B cell (primary cell): ENCODE results near the gene SOCS3. TPM values are rescaled to one million over a fixed set of nuclear protein-coding genes. Genes with fewer than 3 reads are reported as not detected.

Experiments used
- ATAC-seq: fragments of 200-7000 bp; cut with Tn5 transposase; one replicate; pipeline ENCODE4 v1.10.0; 2021; ENCODE audit warnings: low read depth, mild to moderate bottlenecking, moderate number of reproducible peaks, moderate library complexity
- CTCF ChIA-PET: fragments of 350-600 bp; sonication (Branson Sonifier 250); formaldehyde crosslinking; loops from one replicate; lab custom pipeline; 2021; ENCODE audit warnings: antibody characterized with exemption, inconsistent platforms; lab: Charles Lee
- POLR2A ChIA-PET: fragments of 350-600 bp; sonication (Branson Sonifier 250); formaldehyde crosslinking; loops from one replicate; lab custom pipeline; 2021; ENCODE audit warnings: antibody characterized with exemption; lab: Charles Lee
- DNase-seq: peaks from one replicate; pipeline ENCODE4 v3.0.0; 2013
- H2AFZ ChIP-seq: 2 replicates; pipeline ENCODE4 v1.6.1; 2012; ENCODE audit warnings: mild to moderate bottlenecking, low read depth, low read length; ENCODE audit not compliant: insufficient read depth, poor library complexity, severe bottlenecking
- H3K27ac ChIP-seq, 2 donors: 1 replicate in 1 of 2; 2 replicates in 1 of 2; pipeline ENCODE4 v1.5.1; 2012 to 2013; ENCODE audit warnings: low read length in 2 of 2, mild to moderate bottlenecking in 2 of 2, moderate library complexity in 1 of 2
- H3K27me3 ChIP-seq, 4 experiments: fragments of 200-600 bp in 1 of 4; sonication (generic) in 1 of 4; replicated peaks in 1 of 4; 1 replicate in 2 of 4; 2 replicates in 2 of 4; pipeline versions ENCODE4 v1.6.1 to v1.7.0; 2013 to 2016; ENCODE audit warnings: low read length in 3 of 4, mild to moderate bottlenecking in 2 of 4, mixed read lengths in 1 of 4, moderate library complexity in 1 of 4; ENCODE audit not compliant: insufficient read depth in 4 of 4, control insufficient read depth in 3 of 4; ENCODE audit errors: control extremely low read depth in 1 of 4
- H3K36me3 ChIP-seq, 2 experiments: replicated peaks in 1 of 2; 1 replicate in 1 of 2; 2 replicates in 1 of 2; pipeline versions ENCODE4 v1.6.1 to v1.7.1; 2013; ENCODE audit warnings: low read length in 1 of 2; ENCODE audit not compliant: insufficient read depth in 2 of 2, control insufficient read depth in 1 of 2; ENCODE audit errors: control extremely low read depth in 1 of 2, extremely low read depth in 1 of 2
- H3K4me1 ChIP-seq, 2 donors: fragments of 200-600 bp in 1 of 2; sonication (generic) in 1 of 2; 1 replicate in 1 of 2; 2 replicates in 1 of 2; pipeline versions ENCODE4 v1.5.1 to v1.6.1; 2013 to 2017; ENCODE audit warnings: low read length in 2 of 2; ENCODE audit not compliant: control insufficient read depth in 2 of 2, insufficient read depth in 2 of 2
- H3K4me2 ChIP-seq: replicated peaks from 2 replicates; pipeline ENCODE3; 2012; ENCODE audit warnings: mild to moderate bottlenecking, low read depth, low read length; ENCODE audit not compliant: poor library complexity, severe bottlenecking
- H3K4me3 ChIP-seq, 5 experiments: fragments of 200-600 bp in 1 of 5; sonication (generic) in 1 of 5; 1 replicate in 3 of 5; 2 replicates in 2 of 5; pipeline versions ENCODE4 v1.5.1 to v1.7.0; 2011 to 2016; ENCODE audit warnings: low read length in 4 of 5, mild to moderate bottlenecking in 4 of 5, low read depth in 2 of 5, control low read depth in 1 of 5, moderate library complexity in 1 of 5; ENCODE audit not compliant: insufficient read depth in 1 of 5; ENCODE audit errors: control extremely low read depth in 1 of 5, extremely low read depth in 1 of 5
- H3K79me2 ChIP-seq: fragments of 200-600 bp; sonication (generic); one replicate; pipeline ENCODE4 v1.6.0; 2016; ENCODE audit warnings: low read length; ENCODE audit not compliant: control insufficient read depth, insufficient read depth
- H3K9ac ChIP-seq: fragments of 200-600 bp; sonication (generic); 2 replicates; pipeline ENCODE4 v1.6.1; 2017; ENCODE audit warnings: mild to moderate bottlenecking, low read length, moderate library complexity
- H3K9me3 ChIP-seq, 3 donors: one replicate each; pipeline versions ENCODE4 v1.6.1 to v1.7.1; 2013; ENCODE audit warnings: low read length in 2 of 3; ENCODE audit not compliant: control insufficient read depth in 2 of 3, insufficient read depth in 1 of 3; ENCODE audit errors: control extremely low read depth in 1 of 3
- H4K20me1 ChIP-seq: 2 replicates; pipeline ENCODE4 v1.6.0; 2012; ENCODE audit warnings: mild to moderate bottlenecking, low read length; ENCODE audit not compliant: insufficient read depth, control insufficient read depth, poor library complexity, severe bottlenecking
- H3K27ac Mint-ChIP-seq: one replicate; pipeline ENCODE4 v1.8.0; 2021; ENCODE audit warnings: mixed read lengths
- H3K27me3 Mint-ChIP-seq: one replicate; pipeline ENCODE4 v1.8.0; 2021; ENCODE audit warnings: mixed read lengths
- H3K4me1 Mint-ChIP-seq: one replicate; pipeline ENCODE4 v1.8.0; 2021; ENCODE audit warnings: mixed read lengths
- H3K4me3 Mint-ChIP-seq: one replicate; pipeline ENCODE4 v1.8.0; 2021; ENCODE audit warnings: mixed read lengths
- H3K9me3 Mint-ChIP-seq: one replicate; pipeline ENCODE4 v1.8.0; 2022; ENCODE audit warnings: mixed read lengths; ENCODE audit not compliant: insufficient read depth
- CTCF ChIP-seq: fragments of 200-600 bp; IDR thresholded peaks from one replicate; pipeline ENCODE4 v1.8.0; 2022; ENCODE audit warnings: antibody characterized with exemption, mild to moderate bottlenecking
- EZH2 ChIP-seq: IDR thresholded peaks from 2 replicates; pipeline ENCODE4 v1.6.1; 2012; ENCODE audit warnings: borderline replicate concordance, low read depth, mild to moderate bottlenecking, moderate library complexity, low read length; ENCODE audit not compliant: insufficient read depth, poor library complexity, severe bottlenecking
- WGBS: methylation state at CpG from one replicate; pipeline ENCODE4 v1.1.5; 2013; ENCODE audit warnings: missing lambda C conversion rate; ENCODE audit not compliant: insufficient coverage; 5-methylcytosine and 5-hydroxymethylcytosine counted together
- intact Hi-C: fragments of 100-400 bp; cut with micrococcal nuclease; formaldehyde crosslinking; loops from one replicate; pipeline ENCODE4 v1.10.0; 2022
- polyA plus RNA-seq: library from polyadenylated mRNA; depleted of rRNA; stranded (reverse); fragments of >200 nt; gene quantifications from 2 replicates; pipeline ENCODE4 v1.2.3, GENCODE V29; 2012
- total RNA-seq, 2 donors: library from RNA; stranded (reverse); fragments of 120-200 nt in 1 of 2; gene quantifications; 1 replicate in 1 of 2; 2 replicates in 1 of 2; pipeline versions ENCODE4 v1.2.3 to v1.2.4, GENCODE V29; 2013 to 2022

SOCS3 gene
- total and polyA plus RNA-seq, 2 donors (not counting 1 experiment from before 2014, with no cell fraction given): 41.8 to 67.6 TPM

- intact Hi-C loops: no loop called here
- Histone ChIP-seq H3K27me3 (no peaks in the 10 kb centered on the region), H3K79me2 (peaks cover 98% of the 10 kb centered on the region), H3K9me3 (no peaks in the 10 kb centered on the region), H3K4me2 (no peak overlapping the region), H4K20me1 (peaks cover 97% of the 10 kb centered on the region), H3K36me3 (peaks cover 0 to 30% of the 10 kb centered on the region in 2 experiments), H3K4me3 (no peak overlapping the region), H3K9ac (no peak overlapping the region), H3K27ac (no peak overlapping the region), H2AFZ (no peak overlapping the region), H3K4me1 (peaks cover 33 to 46% of the 10 kb centered on the region in 2 donors)
- WGBS: 77% methylated on average over 12 of the region's 15 CpGs
- Mint-ChIP-seq H3K27me3 (no peaks in the 10 kb centered on the region), H3K27ac (peak overlapping the region; percentile 56), H3K9me3 (no peaks in the 10 kb centered on the region), H3K4me3 (no peak overlapping the region), H3K4me1 (peaks cover 52% of the 10 kb centered on the region)
- ATAC-seq (no peak), DNase-seq (no peak)
- POLR2A ChIA-PET: interaction anchor here (0.7 kb wide), 1 partner anchor 99 kb away, joined by 3 read pairs; no protein-coding TSS in a partner anchor
- CTCF ChIA-PET: interaction anchor here (1.1 to 1.2 kb wide), 2 partner anchors 30 to 32 kb away, joined by 4 to 5 read pairs; no protein-coding TSS in a partner anchor
- TF ChIP-seq EZH2 (no peak), CTCF (no peak)
These were observed 30.6 kb upstream of the SOCS3 start for GRCh38 chr17:78390241-78391050.
